DMS153 (cell line): ENCODE data around the gene LSM3.

Experiments used
- DNase-seq: peaks from one replicate; lab custom pipeline; 2025; lab: John Stamatoyannopoulos, UW

LSM3 gene

DNA sequence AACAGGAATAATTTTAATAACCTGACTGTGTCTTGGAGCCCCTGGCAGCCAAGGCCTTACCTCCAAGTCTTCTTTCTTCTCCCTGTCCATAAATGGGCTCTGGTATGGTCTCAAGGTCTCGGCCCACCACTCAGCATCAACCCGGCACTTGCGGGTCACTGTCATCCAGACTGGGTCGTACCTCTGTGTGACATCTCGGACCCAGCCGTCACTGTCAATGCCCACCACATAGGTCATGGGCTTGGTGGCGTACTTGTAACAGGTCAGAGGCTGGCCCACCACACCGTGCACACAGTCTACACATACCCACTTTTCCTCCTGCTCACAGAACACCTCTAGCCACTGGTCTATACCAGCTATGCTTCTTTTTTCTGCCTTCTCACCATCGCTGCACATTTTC is 20.7 kb upstream of the LSM3 start:
- DNase-seq = no peak

DNA sequence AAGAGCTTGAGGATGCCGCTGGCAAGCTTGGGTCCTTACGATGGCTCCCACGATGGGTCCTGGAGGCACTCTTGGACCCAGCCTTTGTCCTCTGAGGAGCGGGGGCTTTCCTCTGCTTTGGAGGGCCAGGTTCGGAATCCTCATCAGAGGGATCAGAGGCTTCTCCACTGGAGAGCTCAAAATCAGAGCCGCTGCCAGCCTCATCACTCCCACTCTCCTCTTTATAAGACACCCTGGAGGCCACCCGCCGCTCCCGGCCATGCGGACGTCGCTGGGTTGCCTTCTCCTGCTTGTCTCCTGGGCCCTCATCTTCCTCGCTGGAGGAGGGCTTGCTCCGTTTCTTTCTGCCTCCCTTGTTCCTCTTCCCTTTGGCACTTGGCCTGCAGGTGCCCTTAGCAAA is 20.2 kb upstream of the LSM3 start:
- no peak for DNase-seq

DNA sequence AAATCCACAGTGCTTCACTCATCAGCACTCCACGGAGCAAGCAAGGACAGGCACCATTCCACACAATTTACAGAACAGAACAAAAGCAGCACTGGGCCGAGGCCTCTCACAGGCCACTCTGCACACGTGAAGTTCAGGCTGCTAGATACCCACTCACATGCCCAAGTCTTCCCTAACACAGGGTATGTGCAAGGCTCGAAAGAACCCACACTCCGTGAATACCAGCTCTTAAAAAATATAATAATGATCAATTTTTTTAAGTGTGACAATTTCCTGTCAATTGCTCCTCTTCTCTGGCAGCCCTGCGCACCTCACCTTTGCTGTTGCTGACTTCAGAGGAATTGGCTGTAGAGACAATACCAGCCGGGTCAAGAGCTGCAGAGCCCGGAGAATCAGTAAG is 19.2 kb upstream of the LSM3 start:
- no peak for DNase-seq

DNA sequence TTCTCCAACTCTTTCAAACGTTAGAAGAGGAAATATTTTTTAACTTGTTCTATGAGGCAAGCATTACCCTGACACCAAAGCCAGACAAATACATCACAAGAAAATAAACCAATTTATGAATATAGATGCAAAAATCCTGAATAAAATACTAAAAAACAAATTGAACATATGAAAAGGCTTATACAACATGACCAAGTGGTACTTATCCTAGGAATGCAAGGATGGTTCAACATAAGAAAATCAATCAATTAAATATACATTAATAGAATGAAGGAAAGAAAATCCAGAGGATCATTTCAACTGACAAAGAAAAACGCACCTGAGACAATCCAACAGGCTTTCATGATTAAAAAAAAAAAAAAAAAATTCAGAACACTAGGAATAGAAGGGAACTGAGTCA is 17.3 kb upstream of the LSM3 start:
- no peak for DNase-seq

DNA sequence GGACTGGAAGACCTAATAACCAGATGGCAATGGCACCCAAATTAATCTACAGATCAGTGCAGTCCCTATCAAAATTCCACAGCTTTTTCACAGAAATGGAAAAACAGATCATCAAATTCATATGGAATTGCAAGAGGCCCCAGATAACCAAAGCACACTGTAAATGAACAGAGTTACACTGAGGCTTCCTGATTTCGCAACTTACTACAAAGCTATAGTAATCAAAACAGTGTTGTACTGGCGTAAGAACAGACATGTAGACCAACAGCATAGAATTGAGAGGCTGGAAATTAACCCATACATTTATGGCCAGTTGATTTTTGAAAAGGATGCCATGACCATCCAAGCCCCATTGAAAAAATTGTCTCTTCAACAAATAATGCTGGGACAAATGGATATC is 16.4 kb upstream of the LSM3 start:
- no peak for DNase-seq

DNA sequence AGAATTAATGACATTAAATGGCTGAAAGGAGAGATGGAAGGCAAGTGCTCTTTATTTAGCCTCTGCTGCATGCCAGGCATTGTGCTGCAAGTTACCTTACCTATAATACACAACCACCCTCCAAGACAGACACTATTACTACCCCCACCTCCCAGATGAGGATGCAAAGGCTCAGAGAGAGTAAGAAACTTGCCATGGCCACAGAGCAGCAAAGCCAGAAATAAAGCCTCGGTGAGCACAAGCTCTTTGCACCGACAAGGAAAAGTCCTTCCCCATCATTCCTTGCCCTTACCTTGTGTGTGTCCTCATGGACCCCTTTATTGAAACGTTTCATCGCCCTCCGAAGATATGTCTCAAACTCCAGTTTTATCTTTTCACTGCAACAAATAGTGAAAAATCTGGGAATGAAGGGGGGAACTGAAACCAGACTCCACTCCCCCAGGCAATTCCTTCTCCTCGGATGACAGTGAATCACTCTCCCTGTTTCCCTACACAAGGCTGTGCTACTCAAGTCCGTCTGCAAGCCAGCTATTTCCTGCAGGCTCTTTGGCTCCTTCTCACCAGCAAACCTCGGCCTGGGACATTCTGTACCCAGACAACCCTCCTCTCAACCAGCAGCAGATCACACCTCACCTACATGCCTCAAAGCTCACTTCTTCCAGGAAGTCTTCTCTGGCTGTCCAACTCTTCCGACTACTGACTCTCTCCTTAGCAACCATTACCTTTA is 11.6 kb upstream of the LSM3 start:
- DNase-seq = no peak

DNA sequence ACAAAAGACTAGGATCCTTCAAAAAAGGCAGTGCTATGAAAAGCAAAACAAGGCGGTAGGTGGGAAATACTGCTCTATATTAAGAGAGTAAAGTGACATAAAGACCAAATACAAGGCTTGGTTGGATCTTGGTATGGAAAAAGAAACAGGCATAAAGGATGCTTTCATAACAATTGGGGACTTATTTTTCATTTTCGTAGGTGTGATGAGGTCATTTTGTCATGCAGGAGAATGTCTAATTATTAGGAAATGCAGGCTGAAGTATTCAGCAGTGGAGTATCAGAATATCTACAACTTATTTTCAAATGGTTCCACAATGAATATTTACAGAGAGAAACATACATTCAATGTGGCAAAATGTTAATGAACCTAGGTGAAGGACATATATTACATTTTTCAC is 9.2 kb upstream of the LSM3 start:
- no peak for DNase-seq

DNA sequence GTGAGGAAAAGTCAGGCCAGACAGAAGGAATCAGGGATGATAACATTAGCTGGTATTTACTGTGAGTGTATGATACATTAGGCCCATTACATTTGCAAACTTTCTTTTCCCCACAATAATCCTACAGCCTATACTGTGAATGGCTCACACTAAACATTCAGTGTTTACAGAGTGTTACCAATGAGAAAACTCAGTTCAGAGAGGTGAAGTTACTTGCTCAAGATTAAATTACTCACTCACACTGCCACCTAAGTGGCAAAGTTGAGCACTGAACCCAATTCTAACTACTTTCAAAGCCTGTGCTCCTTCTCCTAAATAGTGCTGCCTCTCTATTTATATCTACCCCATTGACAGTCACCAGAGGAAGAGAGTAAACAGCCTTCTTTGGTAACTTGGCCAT is 8.7 kb upstream of the LSM3 start:
- no peak for DNase-seq

DNA sequence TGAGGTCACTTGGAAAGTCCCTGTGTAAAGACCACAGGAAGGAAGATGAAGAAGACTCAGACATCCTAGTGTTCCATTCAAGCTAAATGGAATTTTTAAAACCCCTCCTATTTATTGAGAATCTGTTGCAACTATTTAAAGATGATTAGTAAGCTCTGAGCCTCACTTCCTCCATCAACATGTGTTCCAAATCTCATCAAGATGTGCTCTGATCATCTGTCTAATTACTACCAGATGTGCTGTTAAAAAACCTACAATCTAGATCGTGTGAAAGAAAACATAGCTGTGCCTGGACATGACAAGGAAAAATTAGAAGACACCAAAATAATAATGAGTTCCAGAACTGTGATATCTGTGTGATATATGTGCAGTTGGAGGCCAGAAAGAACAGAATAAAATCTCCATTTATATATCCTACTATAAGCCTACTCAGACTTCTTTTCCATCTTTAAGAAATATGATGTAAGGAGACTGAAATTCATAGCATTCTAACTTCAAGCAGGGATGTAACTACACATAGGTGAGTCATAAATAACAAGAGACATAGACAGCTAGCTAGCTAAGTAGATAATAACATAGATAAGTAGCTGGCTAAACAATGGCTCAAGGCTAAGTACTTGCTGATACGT is 8.0 kb upstream of the LSM3 start:
- DNase-seq = no peak

DNA sequence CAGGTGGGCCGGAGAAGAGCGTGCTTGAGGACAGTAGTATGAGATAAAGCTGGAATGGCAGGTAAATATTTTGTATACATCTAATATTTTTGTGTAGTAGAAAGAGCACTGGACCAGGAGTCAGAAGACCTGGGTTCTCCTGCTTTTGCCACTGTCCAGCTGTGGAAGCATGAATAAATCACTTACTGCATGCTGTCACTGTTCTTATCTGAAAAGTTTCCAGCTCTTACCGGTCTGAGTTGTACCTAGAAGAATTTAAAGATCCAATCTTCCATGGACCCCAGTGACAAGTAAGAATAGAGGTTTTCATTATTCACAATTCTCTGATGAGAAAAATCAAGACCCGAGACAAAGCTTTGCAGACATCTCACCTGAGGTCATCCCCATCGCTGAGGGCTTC is 6.1 kb upstream of the LSM3 start:
- DNase-seq = no peak

DNA sequence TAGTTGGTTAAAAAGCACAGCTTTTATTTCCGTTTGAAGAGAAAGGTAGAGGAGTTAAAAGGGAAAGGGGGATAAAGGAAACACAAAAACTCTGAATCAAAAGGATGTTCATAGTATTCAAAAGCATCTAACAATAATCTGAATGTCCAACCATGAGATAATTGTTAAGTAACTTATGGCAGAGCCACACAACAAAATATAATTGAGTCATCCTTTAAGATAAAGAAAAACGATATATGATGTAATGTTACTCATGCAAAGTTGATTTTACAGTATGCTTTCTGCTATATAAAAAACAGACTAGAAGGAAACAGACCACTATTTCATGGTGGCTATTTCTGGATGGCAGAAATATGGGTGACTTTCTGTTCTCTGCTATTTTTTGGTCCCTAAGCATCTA is 4.1 kb upstream of the LSM3 start:
- DNase-seq = no peak

DNA sequence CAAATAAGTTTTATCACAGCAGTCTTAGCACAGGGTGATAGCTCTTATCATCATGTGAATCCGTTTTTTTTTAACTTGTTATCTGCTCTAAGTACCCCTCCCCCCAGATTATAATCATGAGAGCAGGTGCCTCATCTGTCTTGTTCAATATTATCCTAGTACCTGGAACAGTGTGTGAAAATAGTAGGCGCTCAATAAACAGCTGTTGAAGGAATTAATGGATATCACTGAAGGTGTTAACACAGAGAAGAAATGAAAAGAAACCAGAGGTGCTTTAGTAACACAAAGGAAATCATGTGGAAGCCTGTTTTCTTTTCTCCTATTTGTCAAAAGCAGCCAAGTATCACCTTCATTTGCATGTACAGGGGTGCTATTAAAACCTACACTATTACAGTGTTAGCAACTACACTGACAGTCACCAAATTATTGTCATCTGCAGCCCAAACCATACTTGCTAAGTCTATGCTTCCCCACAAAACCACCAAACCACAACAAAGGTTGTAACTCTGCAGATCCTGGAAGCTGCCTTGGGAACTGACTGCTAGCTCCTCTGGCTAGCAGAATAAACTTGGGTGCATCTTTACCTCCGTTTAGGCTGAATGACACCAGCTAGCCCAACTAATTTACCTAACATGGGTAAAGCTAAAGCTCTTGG is 3.1 kb upstream of the LSM3 start:
- no peak for DNase-seq

DNA sequence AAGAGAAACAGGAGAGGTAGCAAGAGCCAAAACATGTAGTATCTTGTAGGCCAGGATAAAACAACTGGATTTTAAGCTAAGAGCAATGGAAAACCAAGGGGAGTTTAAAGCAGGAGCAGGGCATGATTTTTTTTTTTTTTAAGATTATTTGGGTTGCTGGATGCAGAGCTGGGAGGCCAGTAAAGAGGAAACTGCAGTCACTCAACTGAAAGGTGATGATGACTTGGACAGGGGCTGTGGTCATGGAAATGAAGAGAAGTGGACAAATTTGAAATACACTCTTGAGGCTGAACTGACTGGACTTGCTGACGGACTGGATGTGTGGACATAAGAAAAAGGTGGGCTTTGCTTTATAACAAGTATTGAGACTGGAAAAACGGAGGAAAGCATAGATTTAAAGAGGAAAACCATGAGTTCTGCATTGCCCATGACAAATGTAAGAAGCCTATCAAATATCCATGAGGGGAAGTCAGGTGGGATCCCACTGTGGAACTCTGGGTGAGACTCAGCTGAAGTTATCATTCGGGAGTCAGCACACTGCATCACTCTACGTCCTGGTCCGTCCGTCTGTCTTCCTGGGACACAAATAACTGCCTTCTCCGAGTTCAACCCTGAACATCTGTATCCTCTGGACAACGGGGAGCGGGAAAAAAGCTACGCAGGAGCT is 904 bp upstream of the LSM3 start:
- no peak for DNase-seq

DNA sequence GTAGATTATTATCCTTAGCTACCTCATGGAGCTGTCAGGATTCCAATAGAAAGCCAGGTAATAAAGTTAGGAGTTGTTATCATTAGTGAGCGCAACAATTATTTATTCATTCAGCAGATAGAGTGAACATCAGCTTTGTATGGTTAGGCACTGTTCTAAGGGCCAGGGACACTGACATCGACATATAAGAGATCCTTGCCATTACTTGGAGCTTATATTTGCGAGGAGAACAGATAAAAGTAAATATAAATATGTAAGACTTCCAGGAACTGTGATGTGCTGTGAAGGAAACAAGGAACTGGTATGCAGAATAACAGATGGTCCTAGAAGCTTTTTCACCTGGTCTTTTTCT is 473 bp downstream of the LSM3 start:
- DNase-seq = no peak

DNA sequence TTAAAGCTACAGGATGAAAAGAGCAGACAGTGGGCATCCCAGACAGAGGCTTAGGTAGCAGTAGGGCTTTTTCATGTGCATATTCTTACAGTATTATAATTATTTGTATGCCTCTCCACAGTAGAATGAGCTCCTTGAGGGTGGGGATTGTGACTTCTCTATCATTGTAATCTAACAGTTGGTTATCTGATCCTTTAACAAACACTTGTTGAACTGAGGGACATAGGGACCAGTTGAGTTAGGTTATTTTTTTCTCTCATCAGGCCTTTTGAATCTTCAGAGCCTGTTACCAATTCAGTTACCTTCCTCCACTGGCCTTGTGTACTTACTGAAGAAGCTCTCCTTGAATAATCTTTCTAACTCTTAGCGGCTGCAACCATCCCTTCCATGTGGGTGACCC is 1.2 kb downstream of the LSM3 start:
- no peak for DNase-seq

DNA sequence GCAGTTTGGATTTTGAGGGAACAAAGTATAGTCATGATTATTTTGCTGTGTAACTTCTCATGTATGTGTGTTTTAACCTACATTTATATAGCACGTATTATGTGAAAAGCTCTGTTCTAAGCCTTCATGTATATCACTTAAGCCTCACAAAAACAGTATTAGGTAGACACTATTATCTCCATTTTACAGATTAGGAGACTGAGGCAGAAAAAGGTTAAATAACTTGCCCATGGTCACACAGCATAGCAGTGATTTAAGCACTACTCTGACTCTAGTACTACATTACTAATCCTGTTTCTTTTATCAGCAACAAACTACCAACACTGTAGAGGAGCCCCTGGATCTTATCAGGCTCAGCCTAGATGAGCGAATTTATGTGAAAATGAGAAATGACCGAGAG is 2.6 kb downstream of the LSM3 start:
- no peak for DNase-seq

DNA sequence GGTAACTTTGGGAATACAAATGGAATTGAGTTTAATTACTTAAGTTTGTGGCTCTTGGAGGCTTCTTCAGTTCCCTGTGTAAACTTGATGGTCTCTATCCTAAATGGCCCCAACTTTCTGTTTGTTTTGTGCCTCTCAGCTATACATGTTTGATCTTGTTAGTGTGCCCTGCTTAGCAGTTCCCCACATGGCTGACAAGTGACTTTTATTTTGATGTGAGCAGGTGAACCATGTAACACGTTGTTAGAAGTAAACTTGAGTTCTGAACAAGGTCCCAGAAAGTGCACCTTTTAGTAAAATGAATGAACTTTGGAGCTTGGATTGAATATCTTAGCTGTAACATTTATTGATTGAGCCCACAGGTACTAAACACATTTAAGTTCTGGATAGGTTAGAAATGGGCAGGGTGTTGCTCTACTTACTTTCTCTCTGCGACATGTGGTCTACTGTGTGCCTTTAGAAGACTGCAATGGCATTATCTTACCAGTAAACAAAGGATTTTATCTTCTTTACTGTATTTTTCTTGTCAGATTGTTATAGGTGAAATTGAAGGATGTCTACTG is 4.5 kb downstream of the LSM3 start:
- no peak for DNase-seq

DNA sequence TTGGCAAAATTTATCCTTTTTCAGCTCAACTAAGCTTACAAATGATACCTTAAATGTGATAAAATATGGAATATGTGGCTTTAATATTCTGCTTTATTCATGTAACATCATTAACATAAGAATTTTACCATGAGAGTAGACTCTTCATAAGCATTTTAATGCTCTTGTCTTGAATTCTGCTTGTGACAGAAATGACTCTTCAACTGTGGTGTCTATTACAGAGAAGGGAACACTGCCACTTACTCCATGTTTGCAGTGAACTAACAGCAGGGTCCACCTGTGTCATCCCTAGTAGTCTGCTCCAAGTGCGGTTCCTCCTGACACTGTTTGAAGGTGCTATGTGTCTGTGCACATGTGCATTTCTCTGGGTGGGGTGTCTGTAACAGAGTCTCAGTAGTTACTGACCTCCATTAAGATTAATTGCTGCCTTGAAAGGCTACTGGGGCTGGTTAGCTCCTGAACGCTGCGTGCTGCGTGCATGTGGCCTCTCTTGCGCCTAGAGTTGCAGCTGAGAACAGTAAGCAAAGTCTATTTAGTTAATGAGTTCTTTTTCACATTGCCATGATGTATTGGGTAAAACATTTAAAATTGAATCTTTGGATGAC is 8.3 kb downstream of the LSM3 start:
- no peak for DNase-seq

DNA sequence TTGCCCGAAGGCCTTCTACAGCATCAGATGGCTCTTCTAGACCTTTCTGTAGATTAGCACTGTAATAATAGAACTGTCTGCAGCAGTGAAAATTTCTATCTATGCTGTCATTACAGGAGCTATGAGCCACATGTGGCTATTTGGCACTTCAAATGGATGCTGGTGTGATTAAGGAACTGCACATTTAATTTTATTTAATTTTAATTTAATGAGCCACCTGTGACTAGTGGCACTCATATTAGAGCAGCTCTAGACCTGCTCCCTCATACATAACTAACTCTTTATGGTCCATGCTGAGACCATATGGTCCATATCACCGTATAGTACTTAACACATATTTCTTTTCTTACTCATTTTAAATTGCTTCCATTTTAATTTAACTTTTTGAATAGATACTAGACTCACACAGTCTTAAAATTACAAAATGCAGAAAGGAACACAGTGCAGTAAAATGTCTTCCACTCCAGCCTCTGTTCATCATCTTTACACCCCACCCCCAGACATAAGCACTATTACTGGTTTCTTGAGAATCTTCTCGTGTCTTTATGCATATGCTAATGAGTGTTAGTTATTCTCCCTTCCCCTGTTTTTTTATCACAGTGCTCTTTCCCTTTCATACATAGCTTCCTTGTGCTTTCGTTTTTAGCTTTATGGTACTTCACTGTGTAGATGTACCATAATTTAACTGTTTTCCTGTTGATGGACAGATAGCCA is 9.6 kb downstream of the LSM3 start:
- no peak for DNase-seq

DNA sequence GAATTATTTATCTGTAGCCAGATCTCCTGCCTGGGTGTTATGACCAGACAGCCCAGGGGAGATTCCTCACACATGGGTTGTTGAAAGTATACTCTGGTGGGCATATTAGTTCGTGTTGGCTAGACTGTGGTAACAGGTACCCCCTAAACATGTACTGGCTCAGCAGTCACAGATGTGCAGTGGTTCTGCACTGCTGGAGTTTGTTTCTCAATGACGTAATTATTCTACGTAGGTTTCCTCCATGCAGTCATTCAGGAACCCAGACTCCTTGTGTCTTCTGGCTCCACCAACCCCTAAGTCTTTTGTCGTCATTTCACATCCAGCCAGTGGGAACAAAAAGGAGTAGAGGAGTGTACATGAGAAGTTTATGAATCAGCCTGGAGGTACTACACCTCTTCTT is 16.2 kb downstream of the LSM3 start:
- no peak for DNase-seq

DNA sequence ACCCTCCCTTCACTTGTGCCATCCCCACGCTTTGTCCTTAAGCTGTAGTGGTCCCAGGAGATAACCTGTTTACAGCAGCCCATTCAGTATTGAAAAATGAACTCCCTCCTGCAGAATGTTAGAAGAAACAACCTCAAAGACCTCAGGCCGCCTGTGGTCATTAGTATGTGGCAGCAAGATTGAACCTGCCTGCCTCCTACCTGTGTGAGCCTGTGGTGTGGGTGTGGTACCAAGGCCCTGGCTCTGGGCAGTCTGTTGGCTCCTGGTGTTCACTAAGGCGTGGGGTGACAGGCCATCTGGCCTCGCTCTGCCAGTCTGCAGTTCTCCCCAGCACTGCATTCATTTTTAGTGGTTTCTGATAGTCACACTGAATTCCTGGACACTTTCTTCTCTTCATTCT is 21.0 kb downstream of the LSM3 start:
- no peak for DNase-seq

DNA sequence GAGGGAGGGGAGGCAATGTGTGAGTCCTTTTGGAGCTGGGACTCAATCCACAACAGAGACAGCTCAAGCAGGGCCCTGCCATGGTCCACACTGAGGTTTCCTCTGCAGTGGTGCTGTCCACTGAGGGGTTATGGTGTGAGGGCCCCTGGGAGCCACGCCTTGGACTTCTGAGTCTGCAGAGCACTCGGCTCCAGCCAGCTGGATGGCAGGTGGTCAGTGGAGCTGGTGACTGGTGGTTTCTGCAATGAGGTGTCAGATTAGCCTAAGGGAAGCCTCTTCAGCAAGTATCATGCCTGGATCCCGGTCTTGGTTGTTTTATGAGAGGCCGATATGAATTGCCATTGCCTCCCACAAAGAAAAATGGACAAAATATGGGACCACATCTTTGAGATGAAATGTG is 21.7 kb downstream of the LSM3 start:
- DNase-seq = no peak
